Measurements from ENCODE around the gene TNFRSF18. TPM values are rescaled to one million over a fixed set of nuclear protein-coding genes. Genes with fewer than 3 reads are reported as not detected.
A peak's percentile ranks its signal among the peaks of the same experiment; 100 is the strongest.

The TNFRSF18 gene
- total RNA-seq, 4 donors from 2014 or later, result 0.49 to 0.67 TPM; not detected in 2

GRCh38 chr1:1213345-1214265 is 7.2 kb upstream of the TNFRSF18 start, which contains the start of gene TNFRSF4:
TSS of gene TNFRSF4 (minus strand) at chr1:1214153. CDS start at chr1:1214127, 26 bp downstream.
- H3K4me3 ChIP-seq (replicated peaks in 1 of 3), result no peak within 1 kb of the TSS
- no peaks in the 10 kb centered on the region for H3K27me3 ChIP-seq
- H3K36me3 ChIP-seq, result peaks cover 23 to 24% of the 10 kb centered on the region in 2 donors
- H3K9me3 ChIP-seq, result no peaks in the 10 kb centered on the region
- no peak for DNase-seq
- H3K4me1 ChIP-seq, result no peaks in the 10 kb centered on the region
- intact Hi-C loops (cut with DNase I), result no loop called here
- H3K27ac ChIP-seq, result no peak within 1 kb of the TSS
- 55 to 74% methylated on average over 13 to 14 of the region's 56 CpGs for WGBS, 2 donors
- TF ChIP-seq POLR2A (IDR thresholded peaks at IDR 0.05), result no peak
- TF ChIP-seq CTCF (IDR thresholded peaks at IDR 0.05), result no peak

- Histone ChIP-seq H3K36me3 (peaks cover 15 to 16% of the 10 kb centered on the region in 2 donors), H3K9me3 (no peaks in the 10 kb centered on the region), H3K4me1 (no peaks in the 10 kb centered on the region), H3K27me3 (no peaks in the 10 kb centered on the region), H3K27ac (peak overlapping the region in 1 of 3 donors; percentile 33), H3K4me3 (replicated peaks in 1 of 3) (peak overlapping the region in 1 of 3 donors; percentile 6)
- 63 to 83% methylated on average over 1 to 4 of the region's 24 CpGs for WGBS, 2 donors
- TF ChIP-seq CTCF (IDR thresholded peaks at IDR 0.05) (no peak), POLR2A (IDR thresholded peaks at IDR 0.05) (no peak)
- intact Hi-C loops (cut with DNase I), result no loop called here
- peak in 1 of 2 donors; percentile 34 for DNase-seq
Observed at GRCh38 chr1:1212780-1213344, 6.5 kb upstream of the TNFRSF18 start.

- 81 to 83% methylated on average over 1 to 22 of the region's 28 CpGs for WGBS, 2 donors
- Histone ChIP-seq H3K4me1 (no peaks in the 10 kb centered on the region), H3K27ac (no peak overlapping the region), H3K9me3 (no peaks in the 10 kb centered on the region), H3K27me3 (no peaks in the 10 kb centered on the region), H3K36me3 (peaks cover 6% of the 10 kb centered on the region in 2 donors), H3K4me3 (replicated peaks in 1 of 3) (no peak overlapping the region)
- intact Hi-C loops (cut with DNase I), result no loop called here
- DNase-seq, result no peak
- TF ChIP-seq CTCF (IDR thresholded peaks at IDR 0.05) (no peak), POLR2A (IDR thresholded peaks at IDR 0.05) (no peak)
Observed at GRCh38 chr1:1211541-1212441, 5.4 kb upstream of the TNFRSF18 start.

- Histone ChIP-seq H3K4me1 (peaks cover 6 to 8% of the 10 kb centered on the region in 2 donors), H3K27me3 (no peaks in the 10 kb centered on the region), H3K36me3 (no peaks in the 10 kb centered on the region), H3K9me3 (no peaks in the 10 kb centered on the region), H3K4me3 (replicated peaks in 1 of 3) (no peak overlapping the region), H3K27ac (no peak overlapping the region)
- intact Hi-C loops (cut with DNase I), result no loop called here
- 93 to 95% methylated on average over 14 to 23 of the region's 31 CpGs for WGBS, 2 donors
- DNase-seq, result no peak
- TF ChIP-seq CTCF (IDR thresholded peaks at IDR 0.05), result no peak
- no peak for TF ChIP-seq POLR2A (IDR thresholded peaks at IDR 0.05)
Observed at GRCh38 chr1:1210726-1211540, 4.5 kb upstream of the TNFRSF18 start.

Data from thyroid gland (tissue), 4 donors.